Hematopoietic multipotent progenitor cell treated with erythropoietin and hydrocortisone succinate and interleukin-3 and kit ligand, for 6 days (in vitro differentiated cells): ENCODE results near the gene OPN4.

Source experiments
- DNase-seq: peaks from one replicate; pipeline ENCODE4 v3.0.0-alpha.2; 2015

The OPN4 gene

DNA sequence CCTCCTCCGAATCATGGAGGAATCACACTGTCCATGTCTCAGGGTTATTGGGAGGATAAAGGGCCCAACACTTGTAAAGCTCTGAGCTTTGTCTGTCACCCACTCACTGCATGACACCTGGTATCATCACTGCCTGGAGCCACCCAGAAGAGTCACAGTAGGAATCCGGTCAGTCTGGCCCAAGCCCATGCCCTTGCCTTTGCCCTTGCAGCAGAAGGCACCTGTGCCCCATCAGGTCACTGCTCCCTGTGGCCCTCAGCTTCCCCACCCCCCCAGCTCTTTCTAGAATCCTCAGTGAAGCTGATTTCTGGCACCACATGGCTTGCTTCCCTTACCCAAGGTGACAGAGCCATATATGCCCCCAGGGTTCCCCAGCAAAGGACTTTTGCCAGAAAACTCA lies 28.3 kb downstream of the OPN4 start:
- no peak for DNase-seq

- DNase-seq = peak; percentile 20
These were observed 30.2 kb downstream of the OPN4 start for GRCh38 chr10:86684331-86685097.

DNA sequence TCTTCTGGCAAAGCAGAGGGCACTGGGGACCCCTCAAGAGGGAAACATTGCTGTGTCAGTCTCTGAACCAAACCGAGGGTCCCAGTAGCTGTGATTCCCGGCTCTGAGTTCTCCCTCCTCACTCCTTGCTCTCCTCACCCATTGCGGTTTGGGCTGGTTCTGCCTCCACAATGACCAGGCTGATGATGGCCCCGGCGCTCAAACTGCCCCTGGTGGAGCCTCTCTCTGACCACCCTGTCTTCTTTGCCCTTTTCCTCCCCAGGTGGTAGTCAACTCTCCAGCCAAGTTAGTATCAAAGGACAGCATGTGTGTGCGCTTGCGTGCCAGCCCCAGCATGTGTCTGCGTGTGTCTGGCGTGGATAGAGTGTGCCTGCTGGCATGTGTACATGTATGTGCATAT lies 31.1 kb downstream of the OPN4 start:
- DNase-seq = no peak

- DNase-seq = no peak
These were observed 31.7 kb downstream of the OPN4 start for GRCh38 chr10:86685893-86686632.

GRCh38 chr10:86686972-86687371 lies 32.6 kb downstream of the OPN4 start:
- DNase-seq = no peak

GRCh38 chr10:86687750-86688149 lies 33.4 kb downstream of the OPN4 start:
- DNase-seq = no peak

DNA sequence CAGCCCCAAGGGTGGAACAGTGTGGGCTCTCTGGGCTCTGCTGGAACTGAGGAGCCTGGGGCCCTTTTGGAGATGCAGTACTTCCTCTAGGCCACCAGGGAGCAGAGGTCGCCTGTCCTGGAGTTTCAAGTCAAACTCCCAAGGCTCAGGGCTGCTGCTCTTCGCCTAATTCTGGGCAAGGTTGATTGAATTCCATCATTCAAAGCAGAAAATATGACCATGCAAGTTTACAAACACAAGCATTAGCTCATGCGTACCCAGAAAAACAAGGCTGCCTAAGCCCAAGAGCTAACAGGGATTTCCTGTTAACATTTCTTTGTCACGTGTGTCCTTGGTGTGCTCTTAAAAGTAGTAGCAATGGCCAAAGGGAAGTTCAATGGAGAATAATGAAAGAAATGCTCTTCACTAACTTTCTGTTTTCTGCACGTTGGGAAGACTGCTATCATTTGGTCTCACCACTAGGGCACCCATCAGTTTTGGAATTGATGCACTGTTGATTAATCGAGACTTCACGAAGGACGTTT lies 34.1 kb downstream of the OPN4 start:
- DNase-seq = peak; percentile 86

GRCh38 chr10:86689146-86689545 lies 34.8 kb downstream of the OPN4 start:
- DNase-seq = no peak

GRCh38 chr10:86690231-86690630 lies 35.9 kb downstream of the OPN4 start:
- DNase-seq = no peak

DNA sequence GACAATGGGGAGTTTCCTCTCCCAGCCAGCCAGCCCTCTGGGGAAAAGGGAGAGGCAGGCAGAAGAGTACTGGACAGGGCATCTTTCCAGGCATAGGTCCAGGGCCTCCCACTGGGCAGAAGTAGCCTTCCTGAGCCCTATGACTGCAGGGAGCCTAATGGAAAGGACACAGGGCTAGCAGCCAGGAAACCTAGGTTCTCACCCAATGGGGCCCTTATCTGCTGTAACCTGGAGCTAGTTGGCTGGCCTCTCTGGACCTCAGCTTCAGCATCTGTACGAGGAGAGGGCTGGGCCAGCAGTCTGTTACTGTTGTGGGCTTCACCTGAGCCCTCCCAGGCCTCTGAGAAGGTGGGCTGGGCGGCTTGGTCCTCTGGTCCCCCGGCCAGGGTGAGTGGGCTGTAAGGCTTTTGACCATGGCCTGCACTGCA lies 36.3 kb downstream of the OPN4 start:
- DNase-seq = no peak

GRCh38 chr10:86691333-86692022 lies 37.1 kb downstream of the OPN4 start:
- DNase-seq = no peak

DNA sequence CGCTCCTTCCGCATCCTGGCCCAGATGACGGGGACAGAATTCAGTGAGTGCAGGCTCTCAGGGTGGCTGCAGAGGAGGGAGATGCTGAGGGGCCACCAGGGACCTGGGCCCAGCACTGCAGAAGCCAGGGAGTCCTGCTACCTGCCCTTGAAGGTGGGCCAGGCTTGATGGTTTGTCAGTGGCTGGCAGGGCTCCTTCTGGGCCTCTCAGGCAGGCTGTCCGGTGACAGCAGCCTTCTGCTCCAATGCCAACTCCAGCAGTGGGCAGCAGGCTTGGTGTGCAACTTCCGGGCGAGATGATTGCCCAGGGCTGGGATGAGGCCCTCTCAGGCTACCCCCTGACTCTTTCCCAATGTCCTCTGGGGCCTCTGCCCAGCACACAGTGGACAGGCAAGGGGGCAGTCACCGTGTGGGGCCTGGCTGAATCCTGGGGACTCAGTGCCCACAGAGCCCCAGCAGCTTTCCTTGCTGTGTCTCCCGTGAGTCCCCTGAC lies 37.7 kb downstream of the OPN4 start:
- DNase-seq = no peak

- DNase-seq = no peak
These were observed 38.3 kb downstream of the OPN4 start for GRCh38 chr10:86692664-86693063.

DNA sequence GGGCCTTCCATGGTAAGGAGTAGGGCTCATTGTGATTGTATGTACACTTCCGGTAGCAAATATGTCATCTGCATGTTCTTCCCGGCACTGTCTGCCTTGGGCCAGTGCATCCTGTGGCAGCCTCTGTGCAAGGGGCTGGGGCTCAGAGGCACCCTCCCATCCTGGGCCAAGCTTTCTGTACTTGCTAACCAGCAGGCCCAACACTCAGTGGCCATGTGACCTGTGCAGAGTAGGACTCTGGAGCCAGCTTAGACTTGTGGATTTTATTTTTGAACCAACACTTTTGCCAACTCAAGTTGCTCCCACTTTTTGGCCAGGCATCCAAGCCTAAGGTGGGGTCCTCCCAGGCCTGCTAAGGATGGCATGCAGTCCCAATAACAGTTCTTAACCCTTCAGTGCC lies 38.9 kb downstream of the OPN4 start:
- no peak for DNase-seq

DNA sequence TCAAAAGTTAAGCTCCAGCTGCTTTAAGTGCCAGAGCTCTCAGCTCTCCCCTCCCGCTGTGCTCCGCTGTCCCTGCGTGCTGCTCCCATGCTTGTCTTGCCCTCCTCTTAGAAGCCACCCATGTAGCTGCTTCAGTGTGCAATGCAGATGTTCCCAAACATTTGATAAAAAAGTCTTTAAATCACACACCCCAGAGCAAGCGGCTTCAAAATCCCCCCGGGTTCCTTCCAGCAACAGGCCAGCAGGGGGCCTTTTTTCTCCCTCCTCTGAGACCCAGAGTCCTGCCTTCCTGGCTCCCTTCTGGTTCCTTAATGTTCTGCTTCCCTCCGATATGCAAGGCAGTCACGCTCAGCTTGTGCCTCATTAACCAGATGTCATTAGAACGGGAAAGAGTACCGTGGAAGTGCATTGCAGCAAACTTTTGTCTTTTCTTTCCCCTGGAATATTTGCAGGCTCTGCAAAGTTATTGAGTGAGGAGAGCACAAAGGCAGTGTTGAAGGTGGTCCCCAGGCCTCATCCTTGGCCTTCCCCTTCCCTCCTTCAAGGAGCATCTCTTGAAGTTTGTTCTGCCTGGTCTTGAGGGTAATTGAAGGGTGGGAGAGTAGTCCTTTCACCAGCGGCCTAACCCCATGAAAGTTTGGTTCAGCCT lies 39.5 kb downstream of the OPN4 start:
- DNase-seq = peak; percentile 75

DNA sequence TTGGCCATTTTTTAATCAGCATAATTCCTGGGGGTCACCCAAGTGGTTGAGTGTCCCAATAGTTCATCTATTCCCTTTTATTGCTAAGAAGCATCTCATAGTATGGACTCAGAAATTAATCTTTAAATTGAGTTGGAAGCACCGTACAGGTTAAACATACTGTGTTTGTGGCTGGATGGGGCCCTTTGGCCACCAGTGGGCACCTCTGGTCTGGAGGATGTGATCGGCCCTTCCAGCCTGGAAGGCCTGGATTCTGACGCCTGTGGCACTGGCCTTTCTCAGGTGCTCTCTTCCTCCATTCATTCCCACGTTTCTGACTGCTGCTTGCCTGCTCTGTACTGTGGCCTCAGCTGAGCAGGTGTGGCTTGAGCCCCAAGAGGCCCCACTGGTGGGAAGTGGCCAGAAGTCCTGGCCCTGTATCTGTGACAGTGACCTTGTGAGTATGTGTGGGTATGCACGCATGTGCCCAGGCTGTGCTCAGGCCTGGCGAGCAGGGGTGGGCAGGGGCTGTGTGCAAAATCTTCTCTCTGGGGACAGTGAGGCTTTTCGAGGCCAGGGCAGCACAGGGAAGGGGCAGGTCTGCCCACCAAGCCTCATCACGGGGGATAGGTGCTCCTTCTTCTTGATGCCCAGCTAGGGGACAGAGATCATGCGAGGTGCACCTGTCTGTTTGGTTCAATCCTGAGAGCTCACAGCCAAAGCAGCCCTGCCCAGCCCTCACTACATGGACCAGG lies 44.0 kb downstream of the OPN4 start:
- no peak for DNase-seq

DNA sequence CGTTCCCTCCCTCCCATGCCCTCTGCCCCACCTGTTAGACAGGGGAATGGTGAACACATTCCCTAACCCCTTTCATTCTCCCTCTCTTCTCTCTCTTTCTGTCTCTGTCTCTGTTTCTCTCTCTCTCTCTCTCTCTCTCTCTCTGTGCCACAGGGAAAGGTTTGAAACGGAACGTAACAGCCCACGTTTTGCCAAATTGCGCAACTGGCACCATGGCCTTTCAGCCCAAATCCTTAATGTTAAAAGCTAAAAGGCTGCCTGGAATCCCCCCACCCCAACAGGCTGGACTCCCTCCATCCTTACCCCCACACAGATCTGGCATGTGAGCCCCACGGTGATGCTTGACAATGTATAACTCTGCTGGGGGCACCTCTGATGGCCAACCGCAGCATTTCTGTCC lies 44.8 kb downstream of the OPN4 start:
- no peak for DNase-seq

GRCh38 chr10:86699541-86699940 lies 45.2 kb downstream of the OPN4 start:
- DNase-seq = no peak

DNA sequence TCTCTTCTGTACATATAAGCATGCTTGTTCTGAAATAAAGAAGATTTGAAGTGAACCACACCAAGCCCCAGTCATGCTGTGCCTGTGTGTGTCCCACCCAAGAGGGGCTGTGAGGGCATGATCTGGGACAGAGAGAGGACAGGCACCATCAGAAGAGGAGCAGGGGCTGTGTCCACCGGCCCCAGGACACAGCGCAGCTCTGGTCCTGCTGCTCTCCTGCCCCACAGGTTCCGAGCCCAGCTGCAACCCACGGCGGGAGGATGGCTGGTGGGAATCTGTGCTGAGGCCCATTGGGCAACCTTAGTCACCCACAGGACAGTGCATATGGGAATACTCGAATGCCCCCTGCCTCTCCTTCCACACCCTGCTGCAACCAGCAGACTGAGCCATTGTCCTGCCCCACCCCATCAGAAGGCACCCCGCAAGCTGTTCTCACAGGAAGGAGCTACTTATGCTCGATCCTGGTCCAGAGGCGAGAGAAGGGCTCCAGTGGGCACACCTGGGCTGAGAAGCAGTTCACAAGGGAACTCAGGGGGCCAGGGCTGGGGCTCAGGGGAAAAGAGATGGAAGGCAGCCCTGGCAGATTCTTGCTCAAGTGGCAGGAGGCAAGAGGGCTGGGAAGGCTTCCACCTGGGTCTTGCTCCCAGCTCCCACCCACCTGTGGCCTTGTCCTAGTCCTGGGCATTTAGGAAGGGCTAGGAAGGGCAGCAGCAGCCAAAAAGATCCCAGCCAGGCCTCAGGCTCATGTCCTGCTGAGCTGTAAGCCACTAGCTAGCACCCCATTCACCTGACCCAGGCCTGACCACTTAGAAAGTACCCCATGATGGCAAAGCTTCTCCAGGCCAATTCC lies 45.9 kb downstream of the OPN4 start:
- no peak for DNase-seq

GRCh38 chr10:86700851-86701617 lies 46.7 kb downstream of the OPN4 start:
- no peak for DNase-seq
